ENCODE measurements around the gene RTCA. TPM values are rescaled to one million over a fixed set of nuclear protein-coding genes. Genes with fewer than 3 reads are reported as not detected.

RTCA gene
- total and polyA plus RNA-seq, 4 donors: 22.8 to 37.6 (median 30.5) TPM

DNA sequence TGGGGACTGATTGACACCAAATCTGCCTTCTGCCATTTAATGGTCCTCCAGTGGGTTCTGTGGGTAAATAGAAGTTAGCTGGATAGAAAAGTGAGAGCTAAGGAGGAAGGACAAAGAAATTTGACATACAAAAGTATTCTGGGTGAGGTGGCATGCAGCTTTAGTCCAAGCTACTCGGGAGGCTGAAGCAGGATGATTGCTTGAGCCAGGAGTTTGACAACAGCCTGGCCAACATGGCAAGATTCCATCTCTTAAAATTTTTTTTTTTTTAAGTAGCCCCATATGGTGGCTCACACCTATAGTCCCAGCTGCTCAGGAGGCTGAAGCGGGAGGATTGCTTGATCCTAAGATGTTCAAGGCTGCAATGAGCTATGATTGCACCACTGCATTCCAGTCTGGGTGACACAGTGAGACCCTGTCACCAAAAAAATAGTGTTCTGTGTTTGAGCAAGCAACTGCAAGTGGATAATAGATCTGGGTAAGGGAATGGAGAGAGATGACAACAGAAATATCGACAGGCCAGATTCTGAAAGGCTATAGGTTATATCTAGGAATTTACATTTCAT is 13.4 kb downstream of the RTCA start:
- H3K36me3 ChIP-seq (ENCODE audit: control insufficient read depth in 4 of 4, insufficient read depth in 4 of 4, low read length in 4 of 4): peaks cover 8 to 27% (median 16%) of the 10 kb centered on the region in 4 donors
- peak overlapping the region in 1 of 2 donors; percentile 9 for H3K27ac ChIP-seq (ENCODE audit: low read depth in 1 of 2, low read length in 1 of 2)
- WGBS, 2 donors: 87 to 90% methylated on average over 3 of the region's 3 CpGs
- no peak overlapping the region for H3K4me3 ChIP-seq
- no peaks in the 10 kb centered on the region for H3K27me3 ChIP-seq (ENCODE audit: control insufficient read depth in 3 of 3, insufficient read depth in 3 of 3, low read length in 2 of 3)
- peaks cover 0 to 3% (median 0%) of the 10 kb centered on the region in 5 donors for H3K4me1 ChIP-seq (ENCODE audit: control insufficient read depth in 5 of 5, insufficient read depth in 5 of 5, low read length in 5 of 5)
- TF ChIP-seq, protein P1, sequence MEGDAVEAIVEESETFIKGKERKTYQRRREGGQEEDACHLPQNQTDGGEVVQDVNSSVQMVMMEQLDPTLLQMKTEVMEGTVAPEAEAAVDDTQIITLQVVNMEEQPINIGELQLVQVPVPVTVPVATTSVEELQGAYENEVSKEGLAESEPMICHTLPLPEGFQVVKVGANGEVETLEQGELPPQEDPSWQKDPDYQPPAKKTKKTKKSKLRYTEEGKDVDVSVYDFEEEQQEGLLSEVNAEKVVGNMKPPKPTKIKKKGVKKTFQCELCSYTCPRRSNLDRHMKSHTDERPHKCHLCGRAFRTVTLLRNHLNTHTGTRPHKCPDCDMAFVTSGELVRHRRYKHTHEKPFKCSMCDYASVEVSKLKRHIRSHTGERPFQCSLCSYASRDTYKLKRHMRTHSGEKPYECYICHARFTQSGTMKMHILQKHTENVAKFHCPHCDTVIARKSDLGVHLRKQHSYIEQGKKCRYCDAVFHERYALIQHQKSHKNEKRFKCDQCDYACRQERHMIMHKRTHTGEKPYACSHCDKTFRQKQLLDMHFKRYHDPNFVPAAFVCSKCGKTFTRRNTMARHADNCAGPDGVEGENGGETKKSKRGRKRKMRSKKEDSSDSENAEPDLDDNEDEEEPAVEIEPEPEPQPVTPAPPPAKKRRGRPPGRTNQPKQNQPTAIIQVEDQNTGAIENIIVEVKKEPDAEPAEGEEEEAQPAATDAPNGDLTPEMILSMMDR (IDR thresholded peaks at IDR 0.05; ENCODE audit: control extremely low read depth, extremely low read depth): no peak
- DNase-seq (no peak), ATAC-seq (ENCODE audit: insufficient read depth, low FRiP score) (no peak)
- no peaks in the 10 kb centered on the region for H3K9me3 ChIP-seq (ENCODE audit: control insufficient read depth in 4 of 4, insufficient read depth in 3 of 4, low read length in 3 of 4)
- no peak overlapping the region for H3K9ac ChIP-seq (ENCODE audit: insufficient read depth in 1 of 2, low read length in 2 of 2)

DNA sequence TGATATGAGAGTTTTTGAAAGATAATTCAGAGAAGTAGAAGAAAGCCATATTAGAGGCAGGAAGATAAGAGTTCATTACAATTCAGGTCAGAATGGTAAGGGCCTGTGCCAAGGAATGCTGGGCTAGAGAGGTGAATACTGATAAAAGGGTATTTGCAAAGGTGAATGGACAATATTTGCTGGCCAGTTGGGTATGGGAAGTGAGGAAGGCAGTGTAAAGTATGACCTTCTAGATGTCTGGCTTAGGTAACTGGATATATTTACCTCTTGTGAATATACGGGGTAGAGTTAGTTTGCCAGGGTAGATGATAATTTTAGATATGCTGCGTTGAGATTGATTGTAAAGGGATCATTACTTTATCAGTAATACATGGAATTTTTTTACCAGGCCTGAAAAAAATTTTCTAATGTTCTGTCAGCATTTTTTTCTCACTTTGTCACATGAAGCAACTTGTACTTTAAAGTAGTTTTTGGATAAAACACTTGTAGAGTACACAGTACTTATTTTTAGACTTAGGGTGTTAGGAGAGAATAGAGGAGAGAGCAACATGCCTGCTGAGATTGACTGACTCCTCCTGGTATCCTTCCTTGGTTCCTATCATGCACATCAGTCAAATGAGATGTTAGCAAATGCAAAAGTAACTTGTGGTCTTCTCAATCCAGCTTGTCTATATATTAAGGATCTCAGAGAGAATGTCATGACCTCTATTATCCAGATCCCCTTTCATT is 14.1 kb downstream of the RTCA start:
- no peak overlapping the region for H3K4me3 ChIP-seq

DNA sequence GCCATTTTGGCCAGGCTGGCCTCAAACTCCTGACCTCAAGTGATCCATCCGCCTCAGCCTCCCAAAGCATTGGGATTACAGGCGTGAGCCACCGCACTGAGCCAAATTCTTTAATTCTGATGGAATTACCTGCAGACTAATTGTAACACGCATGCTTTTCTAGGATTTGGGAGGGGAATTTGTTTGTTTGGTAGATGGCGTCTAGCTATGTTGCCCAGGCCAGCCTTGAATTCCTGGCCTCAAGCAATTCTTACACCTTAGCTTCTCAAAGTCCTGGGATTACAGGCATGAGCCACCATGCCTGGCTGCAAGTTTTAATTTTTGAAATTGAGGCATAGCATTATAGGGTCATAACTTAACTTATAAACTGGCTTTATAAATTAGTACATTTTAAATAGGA is 18.6 kb downstream of the RTCA start:
- no peak for DNase-seq
- no peak for ATAC-seq (ENCODE audit: insufficient read depth, low FRiP score)
- no peaks in the 10 kb centered on the region for H3K9me3 ChIP-seq (ENCODE audit: control insufficient read depth in 4 of 4, insufficient read depth in 3 of 4, low read length in 3 of 4)
- H3K9ac ChIP-seq (ENCODE audit: insufficient read depth in 1 of 2, low read length in 2 of 2): no peak overlapping the region
- H3K4me3 ChIP-seq: no peak overlapping the region
- TF ChIP-seq, protein P1 (IDR thresholded peaks at IDR 0.05; ENCODE audit: control extremely low read depth, extremely low read depth): no peak
- WGBS, 2 donors: 95 to 97% methylated on average over 5 of the region's 5 CpGs
- H3K4me1 ChIP-seq (ENCODE audit: control insufficient read depth in 5 of 5, insufficient read depth in 5 of 5, low read length in 5 of 5): no peaks in the 10 kb centered on the region
- no peaks in the 10 kb centered on the region for H3K27me3 ChIP-seq (ENCODE audit: control insufficient read depth in 3 of 3, insufficient read depth in 3 of 3, low read length in 2 of 3)
- H3K27ac ChIP-seq (ENCODE audit: low read depth in 1 of 2, low read length in 1 of 2): no peak overlapping the region
- H3K36me3 ChIP-seq (ENCODE audit: control insufficient read depth in 4 of 4, insufficient read depth in 4 of 4, low read length in 4 of 4): peaks cover 19 to 37% (median 27%) of the 10 kb centered on the region in 4 donors

More for the DNA sequence above, 14.1 kb downstream of the RTCA start:
- Histone ChIP-seq H3K27ac (ENCODE audit: low read depth in 1 of 2, low read length in 1 of 2) (no peak overlapping the region), H3K9me3 (ENCODE audit: control insufficient read depth in 4 of 4, insufficient read depth in 3 of 4, low read length in 3 of 4) (no peaks in the 10 kb centered on the region), H3K27me3 (ENCODE audit: control insufficient read depth in 3 of 3, insufficient read depth in 3 of 3, low read length in 2 of 3) (no peaks in the 10 kb centered on the region), H3K9ac (ENCODE audit: insufficient read depth in 1 of 2, low read length in 2 of 2) (no peak overlapping the region), H3K36me3 (ENCODE audit: control insufficient read depth in 4 of 4, insufficient read depth in 4 of 4, low read length in 4 of 4) (peaks cover 8 to 30% (median 20%) of the 10 kb centered on the region in 4 donors), H3K4me1 (ENCODE audit: control insufficient read depth in 5 of 5, insufficient read depth in 5 of 5, low read length in 5 of 5) (peaks cover 0 to 3% (median 0%) of the 10 kb centered on the region in 5 donors)
- TF ChIP-seq, protein P1 (IDR thresholded peaks at IDR 0.05; ENCODE audit: control extremely low read depth, extremely low read depth): no peak
- 81 to 91% methylated on average over 2 of the region's 2 CpGs for WGBS, 2 donors
- DNase-seq (no peak), ATAC-seq (ENCODE audit: insufficient read depth, low FRiP score) (no peak)

All from lung (tissue), 12 donors.